Astrocyte of the spinal cord (primary cell): ENCODE results near the gene CCDC73.

Experiments used
- DNase-seq: peaks from one replicate; pipeline ENCODE4 v3.0.0; 2011; ENCODE audit warnings: low read depth, low spot score
- H3K4me3 ChIP-seq: 2 replicates; pipeline ENCODE4 v1.5.1; 2011; ENCODE audit warnings: low read depth, mild to moderate bottlenecking, low read length, moderate library complexity
- in situ Hi-C: cut with HindIII; loops from 2 replicates; pipeline ENCODE4 v1.10.0; 2017; ENCODE audit warnings: low sequenced_read_pairs
- TF ChIP-seq, protein P1 (sequence below): IDR thresholded peaks from 2 replicates; pipeline ENCODE4 v1.5.1; 2012; ENCODE audit warnings: low read depth, mild to moderate bottlenecking, low read length, inconsistent platforms

The CCDC73 gene

GRCh38 chr11:32817852-32818183, 23.4 kb upstream of the CCDC73 start:
- TF ChIP-seq, protein P1, sequence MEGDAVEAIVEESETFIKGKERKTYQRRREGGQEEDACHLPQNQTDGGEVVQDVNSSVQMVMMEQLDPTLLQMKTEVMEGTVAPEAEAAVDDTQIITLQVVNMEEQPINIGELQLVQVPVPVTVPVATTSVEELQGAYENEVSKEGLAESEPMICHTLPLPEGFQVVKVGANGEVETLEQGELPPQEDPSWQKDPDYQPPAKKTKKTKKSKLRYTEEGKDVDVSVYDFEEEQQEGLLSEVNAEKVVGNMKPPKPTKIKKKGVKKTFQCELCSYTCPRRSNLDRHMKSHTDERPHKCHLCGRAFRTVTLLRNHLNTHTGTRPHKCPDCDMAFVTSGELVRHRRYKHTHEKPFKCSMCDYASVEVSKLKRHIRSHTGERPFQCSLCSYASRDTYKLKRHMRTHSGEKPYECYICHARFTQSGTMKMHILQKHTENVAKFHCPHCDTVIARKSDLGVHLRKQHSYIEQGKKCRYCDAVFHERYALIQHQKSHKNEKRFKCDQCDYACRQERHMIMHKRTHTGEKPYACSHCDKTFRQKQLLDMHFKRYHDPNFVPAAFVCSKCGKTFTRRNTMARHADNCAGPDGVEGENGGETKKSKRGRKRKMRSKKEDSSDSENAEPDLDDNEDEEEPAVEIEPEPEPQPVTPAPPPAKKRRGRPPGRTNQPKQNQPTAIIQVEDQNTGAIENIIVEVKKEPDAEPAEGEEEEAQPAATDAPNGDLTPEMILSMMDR, result no peak
- DNase-seq, result no peak
- H3K4me3 ChIP-seq, result no peak overlapping the region
- in situ Hi-C loops, result no loop called here

GRCh38 chr11:32817181-32817851, 22.9 kb upstream of the CCDC73 start:
- in situ Hi-C loops, result no loop called here

DNA sequence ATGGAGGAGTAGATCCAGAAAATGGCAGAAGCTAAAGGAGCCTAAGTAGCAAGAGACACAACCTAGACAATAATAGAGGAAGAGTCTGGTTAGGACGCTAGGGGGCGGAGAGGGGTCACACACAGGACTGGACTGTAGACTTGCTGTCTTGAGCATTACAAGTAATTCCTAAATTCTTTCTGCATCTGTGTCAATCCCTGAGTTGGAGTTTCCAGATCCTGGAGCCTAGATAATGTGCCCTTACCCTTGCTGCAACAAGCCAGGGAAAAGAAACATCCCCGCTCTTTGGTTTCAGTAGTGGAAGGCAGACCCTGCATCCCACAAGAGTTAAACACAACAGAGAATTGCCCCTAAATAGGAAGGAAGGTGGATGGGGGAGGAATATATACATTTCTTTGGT, 14.9 kb upstream of the CCDC73 start:
- peak; percentile 77 for DNase-seq
- H3K4me3 ChIP-seq, result no peak overlapping the region
- in situ Hi-C loops, result no loop called here
- TF ChIP-seq, protein P1, result peak; percentile 88

More at GRCh38 chr11:32817181-32817851, 22.9 kb upstream of the CCDC73 start:
- TF ChIP-seq, protein P1, result no peak
- no peak overlapping the region for H3K4me3 ChIP-seq
- DNase-seq, result no peak

DNA sequence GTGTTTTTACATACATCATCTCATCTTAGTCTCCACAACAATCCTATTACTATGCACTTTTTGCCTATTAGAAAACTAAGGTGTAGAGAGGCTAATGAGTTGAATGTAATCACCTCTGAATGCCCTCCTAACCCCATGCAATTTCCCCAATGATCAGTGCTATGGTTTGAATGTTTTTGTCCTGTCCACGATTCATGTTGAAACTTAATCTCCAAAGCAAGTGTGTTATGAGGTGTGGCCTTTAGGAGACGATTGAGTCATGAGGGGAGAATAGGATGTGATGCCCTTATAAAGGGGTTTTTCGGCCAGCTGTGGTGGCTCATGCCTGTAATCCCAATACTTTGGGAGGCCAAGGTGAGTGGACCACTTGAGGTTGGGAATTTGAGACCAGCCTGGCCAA, 2.0 kb upstream of the CCDC73 start:
- in situ Hi-C loops, result no loop called here
- no peak overlapping the region for H3K4me3 ChIP-seq
- DNase-seq, result no peak
- TF ChIP-seq, protein P1, result no peak

DNA sequence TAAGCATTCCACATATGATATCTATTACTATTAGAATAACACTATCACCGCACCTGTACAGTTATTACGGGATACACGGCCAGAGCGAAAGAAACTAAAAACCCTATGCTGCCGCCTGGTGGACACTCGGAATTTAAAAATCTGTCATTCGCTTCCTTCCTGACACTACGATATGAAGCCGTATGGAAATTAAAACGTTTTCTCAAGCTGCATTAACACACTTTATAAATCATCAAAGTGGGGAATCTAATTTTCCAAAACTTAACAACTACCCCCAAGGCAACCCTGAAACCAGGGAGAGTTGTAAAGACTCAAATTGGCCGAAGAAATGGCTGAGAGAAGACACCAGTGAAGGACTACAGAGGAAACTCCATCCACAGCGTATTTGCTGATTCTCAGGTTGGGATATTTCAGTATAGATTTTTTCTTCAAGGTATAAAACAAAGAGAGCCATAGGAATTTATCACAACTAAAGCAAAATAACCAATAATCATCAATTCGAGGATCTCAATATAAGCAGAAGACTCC, 1.4 kb downstream of the CCDC73 start:
- TF ChIP-seq, protein P1, result peak; percentile 64
- no peak overlapping the region for H3K4me3 ChIP-seq
- in situ Hi-C loops, result no loop called here
- DNase-seq, result peak; percentile 52

DNA sequence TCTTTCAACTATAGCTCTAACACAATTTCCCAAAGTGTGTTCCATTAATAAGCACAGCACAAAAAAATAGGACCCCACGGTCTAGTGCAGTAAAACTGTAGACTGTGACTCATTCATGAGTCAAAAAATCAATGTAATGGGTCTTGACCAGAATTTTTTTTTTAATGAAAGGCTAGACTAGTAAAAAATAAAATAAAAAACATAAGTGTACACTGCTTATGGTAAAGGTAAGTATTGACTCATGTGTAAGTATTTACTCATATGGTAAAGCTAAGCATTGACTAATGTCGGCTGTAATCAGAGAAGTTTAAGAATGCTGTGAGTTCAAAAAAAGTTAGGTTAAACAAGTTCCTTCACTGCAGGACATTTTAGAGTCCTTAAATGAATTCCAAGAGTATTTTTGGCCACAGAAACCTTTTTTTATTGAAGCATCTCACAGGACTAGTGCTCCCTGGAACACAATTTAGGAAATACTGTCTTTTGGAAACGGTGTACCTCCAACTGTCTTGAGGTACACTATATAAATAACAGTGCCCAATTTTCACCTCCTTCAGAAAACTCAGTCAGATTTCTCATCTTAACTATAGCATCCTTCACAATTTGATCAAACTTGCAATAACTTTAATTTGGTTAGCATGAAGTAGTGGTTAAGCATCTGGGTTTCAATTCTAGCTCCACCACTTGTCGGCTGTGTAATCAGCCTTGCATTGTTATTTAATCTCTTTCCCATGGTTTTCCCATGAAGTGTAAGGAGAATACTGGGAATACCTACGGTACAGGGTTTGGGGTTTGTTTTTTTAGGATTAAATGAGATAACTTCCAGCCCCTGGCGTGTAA, 2.1 kb downstream of the CCDC73 start:
- TF ChIP-seq, protein P1, result no peak
- no peak for DNase-seq
- in situ Hi-C loops, result no loop called here
- H3K4me3 ChIP-seq, result no peak overlapping the region
